Epithelial cell of proximal tubule (primary cell): ENCODE data around the gene C9orf40. TPM values are rescaled to one million over a fixed set of nuclear protein-coding genes. Genes with fewer than 3 reads are reported as not detected.

Experiments
- DNase-seq: peaks from one replicate; pipeline ENCODE4 v3.0.0-alpha.2; 2011; ENCODE audit warnings: low read depth
- H3K4me3 ChIP-seq: 2 replicates; pipeline ENCODE4 v1.5.1; 2011; ENCODE audit warnings: low read depth, mild to moderate bottlenecking, low read length
- total RNA-seq: library from RNA; depleted of rRNA; stranded (reverse); fragments of >200 nt; gene quantifications from 2 replicates; pipeline ENCODE4 v1.2.3, GENCODE V29; 2015
- TF ChIP-seq, protein P1 (sequence below): conservative IDR thresholded peaks from 2 replicates; pipeline ENCODE4 v1.5.1; 2012; ENCODE audit warnings: low read depth, mild to moderate bottlenecking, low read length

C9orf40 gene
- total RNA-seq, 1 donor from 2014 or later, result 16.5 TPM

DNA sequence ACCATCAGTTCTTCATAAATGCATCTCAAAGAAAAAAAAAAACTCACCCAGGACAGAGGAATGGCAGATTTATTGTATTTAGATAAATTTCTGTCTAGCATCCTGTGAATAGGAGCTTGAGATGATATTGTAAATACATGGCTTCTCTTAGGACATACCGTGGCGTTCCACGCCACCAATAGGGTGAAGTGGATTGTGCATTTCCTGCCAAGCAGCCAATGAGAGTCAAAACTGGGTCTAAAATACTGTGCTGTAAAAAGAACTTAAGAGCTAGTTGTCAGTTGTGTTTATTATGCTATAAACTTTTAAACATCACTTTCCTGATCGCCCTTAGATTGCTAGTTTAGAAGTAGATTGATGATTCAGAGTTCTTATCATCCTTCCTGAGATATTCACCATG, 44.0 kb downstream of the C9orf40 start:
- DNase-seq, result no peak
- TF ChIP-seq, protein P1, sequence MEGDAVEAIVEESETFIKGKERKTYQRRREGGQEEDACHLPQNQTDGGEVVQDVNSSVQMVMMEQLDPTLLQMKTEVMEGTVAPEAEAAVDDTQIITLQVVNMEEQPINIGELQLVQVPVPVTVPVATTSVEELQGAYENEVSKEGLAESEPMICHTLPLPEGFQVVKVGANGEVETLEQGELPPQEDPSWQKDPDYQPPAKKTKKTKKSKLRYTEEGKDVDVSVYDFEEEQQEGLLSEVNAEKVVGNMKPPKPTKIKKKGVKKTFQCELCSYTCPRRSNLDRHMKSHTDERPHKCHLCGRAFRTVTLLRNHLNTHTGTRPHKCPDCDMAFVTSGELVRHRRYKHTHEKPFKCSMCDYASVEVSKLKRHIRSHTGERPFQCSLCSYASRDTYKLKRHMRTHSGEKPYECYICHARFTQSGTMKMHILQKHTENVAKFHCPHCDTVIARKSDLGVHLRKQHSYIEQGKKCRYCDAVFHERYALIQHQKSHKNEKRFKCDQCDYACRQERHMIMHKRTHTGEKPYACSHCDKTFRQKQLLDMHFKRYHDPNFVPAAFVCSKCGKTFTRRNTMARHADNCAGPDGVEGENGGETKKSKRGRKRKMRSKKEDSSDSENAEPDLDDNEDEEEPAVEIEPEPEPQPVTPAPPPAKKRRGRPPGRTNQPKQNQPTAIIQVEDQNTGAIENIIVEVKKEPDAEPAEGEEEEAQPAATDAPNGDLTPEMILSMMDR, result no peak
- no peak overlapping the region for H3K4me3 ChIP-seq

DNA sequence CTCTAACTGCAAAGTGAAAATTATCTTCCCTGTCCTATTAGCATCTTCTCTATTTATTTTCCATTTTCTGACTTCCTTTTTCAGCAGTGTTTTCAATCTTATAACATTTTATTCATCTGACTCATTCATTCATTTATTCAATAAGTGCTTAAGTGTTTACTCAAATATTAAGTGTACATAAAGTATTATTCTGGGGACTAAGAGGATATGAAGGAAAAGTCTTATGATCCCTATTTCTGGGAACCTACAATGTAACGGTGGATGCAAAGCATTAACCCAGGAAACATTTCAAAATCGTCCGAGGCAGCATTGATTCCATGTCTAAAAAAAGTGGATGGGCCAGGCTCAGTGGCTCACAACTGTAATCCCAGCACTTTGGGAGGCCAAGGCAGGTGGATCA, 45.6 kb downstream of the C9orf40 start:
- TF ChIP-seq, protein P1, result no peak
- DNase-seq, result no peak
- H3K4me3 ChIP-seq, result no peak overlapping the region

DNA sequence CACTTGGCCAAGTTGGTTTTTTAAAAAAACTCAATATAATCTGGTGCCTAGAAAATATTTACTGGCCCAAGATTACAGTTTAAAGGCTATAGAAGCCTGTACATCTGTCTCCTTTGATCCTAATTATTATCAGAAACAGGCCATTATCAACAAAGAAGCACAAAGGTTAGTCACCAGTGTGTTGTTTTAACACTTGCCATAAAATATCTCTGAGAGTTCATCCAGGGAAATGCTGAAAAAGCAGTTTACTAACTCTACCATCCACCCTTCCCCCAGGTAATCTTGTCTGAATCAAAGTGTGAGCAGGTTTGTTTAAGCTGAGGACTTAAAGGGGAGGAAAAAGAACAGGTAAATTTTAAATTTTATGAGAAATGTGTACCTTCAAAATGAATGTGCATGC, 51.7 kb downstream of the C9orf40 start:
- TF ChIP-seq, protein P1, result no peak
- DNase-seq, result no peak
- no peak overlapping the region for H3K4me3 ChIP-seq

Other genes with a start within 250 kb of the C9orf40 start
- 0.22 and 1.6 TPM in 2 replicates for gene TRPM6, start 65.0 kb downstream of the C9orf40 start, total RNA-seq
- gene CARNMT1, start 75.4 kb upstream of the C9orf40 start, total RNA-seq, result 18.4 and 24.2 TPM in 2 replicates
- gene NMRK1, start 135.2 kb upstream of the C9orf40 start, total RNA-seq, result 10.0 and 17.0 TPM in 2 replicates
- gene OSTF1, start 135.6 kb upstream of the C9orf40 start, total RNA-seq, result 21.0 and 31.0 TPM in 2 replicates